CD4-positive, alpha-beta memory T cell (primary cell): ENCODE measurements around the gene SLC9A1. TPM values are rescaled to one million over a fixed set of nuclear protein-coding genes. Genes with fewer than 3 reads are reported as not detected.
"Not testable (repeated sequence)": the region's sequence is repeated elsewhere in the genome, so short reads cannot be mapped to it uniquely, and the experiment has no call there.

Source experiments
- CTCF ChIA-PET: fragments of 350-600 bp; sonication (Branson Sonifier 250); formaldehyde crosslinking; loops from one replicate; lab custom pipeline; 2021; ENCODE audit warnings: inconsistent platforms; ENCODE audit not compliant: partially characterized antibody; lab: Charles Lee
- POLR2A ChIA-PET: fragments of 350-600 bp; sonication (Branson Sonifier 250); formaldehyde crosslinking; loops from one replicate; lab custom pipeline; 2021; ENCODE audit not compliant: partially characterized antibody; lab: Charles Lee
- DNase-seq, 5 donors: peaks; one replicate each; pipeline versions ENCODE4 v3.0.0 to v3.0.0-alpha.2; 2020 to 2022; ENCODE audit warnings: mixed read lengths in 1 of 5
- H3K27ac ChIP-seq: one replicate; pipeline ENCODE4 v1.7.0; 2013; ENCODE audit warnings: low read depth, low read length
- H3K27me3 ChIP-seq: 2 replicates; pipeline ENCODE4 v1.7.0; 2013; ENCODE audit warnings: mild to moderate bottlenecking, low read length, moderate library complexity; ENCODE audit not compliant: insufficient read depth
- H3K36me3 ChIP-seq: 2 replicates; pipeline ENCODE4 v1.7.0; 2013; ENCODE audit warnings: mild to moderate bottlenecking, low read length, moderate library complexity; ENCODE audit not compliant: insufficient read depth
- H3K4me1 ChIP-seq: 2 replicates; pipeline ENCODE4 v1.7.0; 2013; ENCODE audit warnings: mild to moderate bottlenecking, low read length, moderate library complexity; ENCODE audit not compliant: insufficient read depth
- H3K4me3 ChIP-seq, 2 donors: one replicate each; pipeline ENCODE4 v1.7.0; 2013; ENCODE audit warnings: low read length in 2 of 2, mild to moderate bottlenecking in 1 of 2
- H3K9me3 ChIP-seq, 2 donors: one replicate each; pipeline ENCODE4 v1.7.0; 2013; ENCODE audit warnings: low read length in 2 of 2, control low read depth in 1 of 2; ENCODE audit not compliant: control insufficient read depth in 1 of 2
- H3K27ac Mint-ChIP-seq, 7 donors: one replicate each; pipeline ENCODE4 v1.8.0; 2020 to 2021; ENCODE audit warnings: mixed read lengths in 7 of 7, mild to moderate bottlenecking in 6 of 7, inconsistent platforms in 3 of 7, moderate library complexity in 3 of 7
- H3K27me3 Mint-ChIP-seq, 2 donors: one replicate each; pipeline ENCODE4 v1.8.0; 2020 to 2021; ENCODE audit warnings: mixed read lengths in 2 of 2
- H3K36me3 Mint-ChIP-seq, 2 donors: one replicate each; pipeline ENCODE4 v1.8.0; 2020 to 2021; ENCODE audit warnings: mixed read lengths in 2 of 2, inconsistent platforms in 1 of 2, mild to moderate bottlenecking in 1 of 2
- H3K4me1 Mint-ChIP-seq, 4 donors: one replicate each; pipeline ENCODE4 v1.8.0; 2020 to 2021; ENCODE audit warnings: mixed read lengths in 4 of 4, mild to moderate bottlenecking in 1 of 4
- H3K4me3 Mint-ChIP-seq, 8 donors: one replicate each; pipeline ENCODE4 v1.8.0; 2020 to 2021; ENCODE audit warnings: mixed read lengths in 8 of 8, mild to moderate bottlenecking in 7 of 8, moderate library complexity in 6 of 8, inconsistent platforms in 3 of 8
- H3K9me3 Mint-ChIP-seq, 8 donors: one replicate each; pipeline ENCODE4 v1.8.0; 2020 to 2021; ENCODE audit warnings: mixed read lengths in 8 of 8, mild to moderate bottlenecking in 5 of 8, inconsistent platforms in 3 of 8, moderate library complexity in 1 of 8
- intact Hi-C: fragments of 100-400 bp; cut with micrococcal nuclease; formaldehyde crosslinking; loops from one replicate; pipeline ENCODE4 v1.15.1; 2023
- polyA plus RNA-seq, 2 donors: library from polyadenylated mRNA; unstranded; fragments of 300-500 nt; fragmentation: Illumina TruSeq; gene quantifications; one replicate each; pipeline ENCODE4 v1.2.3, GENCODE V29; 2021
- total RNA-seq, 2 experiments: library from RNA; stranded (reverse); gene quantifications; one replicate each; pipeline ENCODE4 v1.2.3, GENCODE V29; 2021

The SLC9A1 gene
- total and polyA plus RNA-seq, 4 experiments from 2014 or later = 2.1 to 15.0 (median 12.3) TPM

GRCh38 chr1:27132147-27132546, 22.8 kb downstream of the SLC9A1 start:
- POLR2A ChIA-PET = interaction anchor here (15.1 kb wide), 1 partner anchor 22 kb away, joined by 185 read pairs; the partner anchor contains the start of gene SLC9A1
- H3K9me3 ChIP-seq = no peaks in the 10 kb centered on the region
- no peaks in the 10 kb centered on the region for H3K9me3 Mint-ChIP-seq
- no peaks in the 10 kb centered on the region for H3K36me3 ChIP-seq
- intact Hi-C loops = no loop called here
- H3K27ac ChIP-seq = no peak overlapping the region
- DNase-seq = no peak
- H3K4me3 Mint-ChIP-seq = no peak overlapping the region
- H3K4me1 Mint-ChIP-seq = peaks cover 13 to 21% (median 15%) of the 10 kb centered on the region in 4 donors
- no peak overlapping the region for H3K4me3 ChIP-seq
- peaks cover 8% of the 10 kb centered on the region in 2 donors for H3K36me3 Mint-ChIP-seq
- CTCF ChIA-PET = no interaction called here
- no peaks in the 10 kb centered on the region for H3K27me3 Mint-ChIP-seq
- peaks cover 17% of the 10 kb centered on the region for H3K4me1 ChIP-seq
- H3K27ac Mint-ChIP-seq = peak overlapping the region in 2 of 7 donors; percentile 9 to 68
- H3K27me3 ChIP-seq = no peaks in the 10 kb centered on the region

GRCh38 chr1:27130798-27131197, 24.1 kb downstream of the SLC9A1 start:
- Histone ChIP-seq H3K27ac (no peak overlapping the region), H3K9me3 (no peaks in the 10 kb centered on the region), H3K4me3 (no peak overlapping the region), H3K27me3 (no peaks in the 10 kb centered on the region), H3K4me1 (peaks cover 4% of the 10 kb centered on the region), H3K36me3 (no peaks in the 10 kb centered on the region)
- DNase-seq = no peak
- Mint-ChIP-seq H3K27me3 (no peaks in the 10 kb centered on the region), H3K9me3 (no peaks in the 10 kb centered on the region), H3K4me3 (no peak overlapping the region), H3K27ac (peak overlapping the region in 2 of 7 donors; percentile 36 to 57), H3K36me3 (peaks cover 3 to 8% of the 10 kb centered on the region in 2 donors), H3K4me1 (peaks cover 4 to 8% (median 5%) of the 10 kb centered on the region in 4 donors)
- ChIA-PET CTCF (interaction anchor here (0.8 to 1.2 kb wide), 2 partner anchors 24 to 165 kb away, joined by 3 to 5 read pairs; partner anchors contain the start of gene SLC9A1), POLR2A (no interaction called here)
- intact Hi-C loops = no loop called here

GRCh38 chr1:27129225-27129624, 25.7 kb downstream of the SLC9A1 start:
- peaks cover 0 to 4% (median 1%) of the 10 kb centered on the region in 4 donors for H3K4me1 Mint-ChIP-seq

GRCh38 chr1:27127419-27127818, 27.5 kb downstream of the SLC9A1 start:
- POLR2A ChIA-PET = interaction anchor here (1.1 kb wide), 1 partner anchor 8 kb away, joined by 3 read pairs; no protein-coding TSS in a partner anchor
- intact Hi-C loops = no loop called here

More at GRCh38 chr1:27129225-27129624, 25.7 kb downstream of the SLC9A1 start:
- Histone ChIP-seq H3K4me1 (no peaks in the 10 kb centered on the region), H3K27me3 (no peaks in the 10 kb centered on the region), H3K27ac (no peak overlapping the region), H3K4me3 (no peak overlapping the region), H3K36me3 (no peaks in the 10 kb centered on the region), H3K9me3 (no peaks in the 10 kb centered on the region)
- Mint-ChIP-seq H3K27me3 (no peaks in the 10 kb centered on the region), H3K9me3 (no peaks in the 10 kb centered on the region), H3K27ac (no peak overlapping the region), H3K4me3 (no peak overlapping the region), H3K36me3 (peaks cover 3 to 6% of the 10 kb centered on the region in 2 donors)
- intact Hi-C loops = no loop called here
- ChIA-PET POLR2A (interaction anchor here (1.6 kb wide), 1 partner anchor 9 kb away, joined by 4 read pairs; no protein-coding TSS in a partner anchor), CTCF (no interaction called here)
- DNase-seq = no peak

GRCh38 chr1:27126391-27126790, 28.5 kb downstream of the SLC9A1 start:
- Histone ChIP-seq H3K36me3 (no peaks in the 10 kb centered on the region), H3K27me3 (no peaks in the 10 kb centered on the region), H3K4me1 (no peaks in the 10 kb centered on the region), H3K4me3 (no peak overlapping the region), H3K9me3 (no peaks in the 10 kb centered on the region), H3K27ac (no peak overlapping the region)
- intact Hi-C loops = no loop called here
- CTCF ChIA-PET = no interaction called here
- POLR2A ChIA-PET = interaction anchor here (1.1 kb wide), 1 partner anchor 9 kb away, joined by 3 read pairs; no protein-coding TSS in a partner anchor
- Mint-ChIP-seq H3K36me3 (peaks cover 3 to 4% of the 10 kb centered on the region in 2 donors), H3K4me1 (peaks cover 0 to 4% (median 2%) of the 10 kb centered on the region in 4 donors), H3K9me3 (no peaks in the 10 kb centered on the region), H3K27me3 (no peaks in the 10 kb centered on the region), H3K4me3 (no peak overlapping the region), H3K27ac (peak overlapping the region in 1 of 7 donors; percentile 36)
- no peak for DNase-seq

More at GRCh38 chr1:27127419-27127818, 27.5 kb downstream of the SLC9A1 start:
- no peak overlapping the region for H3K27ac Mint-ChIP-seq
- no peak overlapping the region for H3K4me3 Mint-ChIP-seq
- peaks cover 3 to 4% of the 10 kb centered on the region in 2 donors for H3K36me3 Mint-ChIP-seq
- no peaks in the 10 kb centered on the region for H3K9me3 Mint-ChIP-seq
- no peaks in the 10 kb centered on the region for H3K4me1 ChIP-seq
- DNase-seq = no peak
- H3K9me3 ChIP-seq = no peaks in the 10 kb centered on the region
- H3K27ac ChIP-seq = no peak overlapping the region
- CTCF ChIA-PET = interaction anchor here (1.0 to 1.1 kb wide), 2 partner anchors 15 to 156 kb away, joined by 3 to 4 read pairs; no protein-coding TSS in a partner anchor
- H3K36me3 ChIP-seq = no peaks in the 10 kb centered on the region
- no peaks in the 10 kb centered on the region for H3K27me3 Mint-ChIP-seq
- H3K4me3 ChIP-seq = no peak overlapping the region
- peaks cover 0 to 4% (median under 1%) of the 10 kb centered on the region in 4 donors for H3K4me1 Mint-ChIP-seq
- H3K27me3 ChIP-seq = no peaks in the 10 kb centered on the region

- H3K27me3 ChIP-seq, DNase-seq, H3K9me3 ChIP-seq, POLR2A ChIA-PET, H3K27me3 Mint-ChIP-seq, H3K27ac ChIP-seq, H3K4me1 Mint-ChIP-seq, H3K36me3 ChIP-seq, H3K4me3 ChIP-seq, intact Hi-C loops, H3K9me3 Mint-ChIP-seq, H3K4me3 Mint-ChIP-seq, H3K4me1 ChIP-seq, H3K36me3 Mint-ChIP-seq: not testable (repeated sequence)
- peak overlapping the region in 3 of 7 donors; percentile 48 to 77 (median 72) for H3K27ac Mint-ChIP-seq
- CTCF ChIA-PET = interaction anchor here (1.2 kb wide), 1 partner anchor 15 kb away, joined by 3 read pairs; no protein-coding TSS in a partner anchor
Measured at GRCh38 chr1:27125125-27125524, 29.8 kb downstream of the SLC9A1 start.

GRCh38 chr1:27124405-27124804, 30.5 kb downstream of the SLC9A1 start:
- H3K4me3 Mint-ChIP-seq = no peak overlapping the region
- H3K4me3 ChIP-seq = no peak overlapping the region
- H3K27me3 Mint-ChIP-seq = no peaks in the 10 kb centered on the region
- peak overlapping the region in 1 of 7 donors; percentile 62 for H3K27ac Mint-ChIP-seq
- intact Hi-C loops = no loop called here
- H3K27ac ChIP-seq = no peak overlapping the region
- H3K36me3 ChIP-seq = no peaks in the 10 kb centered on the region
- H3K4me1 Mint-ChIP-seq = peaks cover 0 to 7% (median under 1%) of the 10 kb centered on the region in 4 donors
- ChIA-PET POLR2A (no interaction called here), CTCF (interaction anchor here (1.2 kb wide), 1 partner anchor 16 kb away, joined by 3 read pairs; no protein-coding TSS in a partner anchor)
- no peaks in the 10 kb centered on the region for H3K9me3 ChIP-seq
- peaks cover 3 to 4% of the 10 kb centered on the region in 2 donors for H3K36me3 Mint-ChIP-seq
- no peaks in the 10 kb centered on the region for H3K27me3 ChIP-seq
- H3K9me3 Mint-ChIP-seq = no peaks in the 10 kb centered on the region
- no peaks in the 10 kb centered on the region for H3K4me1 ChIP-seq
- DNase-seq = no peak
